ENCODE data around the gene SLC1A7.

DNA sequence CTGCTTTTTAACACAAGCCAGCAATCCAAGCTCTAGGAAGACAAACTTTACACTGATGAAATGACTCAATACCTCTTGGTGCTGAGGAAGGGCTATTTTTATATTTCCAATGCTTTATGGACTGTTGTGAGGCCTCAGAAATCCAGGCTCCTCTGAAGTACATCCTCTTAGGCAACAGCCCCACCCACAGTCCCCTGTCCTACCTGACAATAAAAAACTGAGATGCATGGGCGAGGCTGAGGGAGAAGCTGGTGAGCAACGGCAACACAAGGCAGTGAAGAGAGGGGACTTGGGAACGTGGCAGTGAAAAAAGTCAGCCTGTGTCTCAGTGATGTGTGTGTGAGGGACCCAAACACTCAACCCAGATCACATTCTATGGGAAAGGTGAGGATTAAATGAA is 44.1 kb upstream of the SLC1A7 start:
- TF ChIP-seq EP300 (IDR thresholded peaks at IDR 0.05; ENCODE audit: borderline replicate concordance): no peak
- TF ChIP-seq YY1 (IDR thresholded peaks at IDR 0.05; ENCODE audit: low read depth): no peak
- no peak for TF ChIP-seq RAD21 (IDR thresholded peaks at IDR 0.05; ENCODE audit: low read depth)
- no peak for TF ChIP-seq TCF12 (IDR thresholded peaks at IDR 0.05; ENCODE audit: low read depth)
- TF ChIP-seq, protein P1, sequence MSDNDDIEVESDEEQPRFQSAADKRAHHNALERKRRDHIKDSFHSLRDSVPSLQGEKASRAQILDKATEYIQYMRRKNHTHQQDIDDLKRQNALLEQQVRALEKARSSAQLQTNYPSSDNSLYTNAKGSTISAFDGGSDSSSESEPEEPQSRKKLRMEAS (IDR thresholded peaks at IDR 0.05): no peak

Data from Ishikawa (cell line).